GM12873 (cell line): Measurements from ENCODE around the gene MAGI3.

Experiments used
- CTCF ChIP-seq: IDR thresholded peaks from 2 replicates; pipeline ENCODE4 v1.5.1; 2012; ENCODE audit warnings: low read depth, mild to moderate bottlenecking, moderate library complexity, low read length, control low read depth; ENCODE audit not compliant: insufficient read depth; ENCODE audit errors: missing control alignments

The MAGI3 gene

DNA sequence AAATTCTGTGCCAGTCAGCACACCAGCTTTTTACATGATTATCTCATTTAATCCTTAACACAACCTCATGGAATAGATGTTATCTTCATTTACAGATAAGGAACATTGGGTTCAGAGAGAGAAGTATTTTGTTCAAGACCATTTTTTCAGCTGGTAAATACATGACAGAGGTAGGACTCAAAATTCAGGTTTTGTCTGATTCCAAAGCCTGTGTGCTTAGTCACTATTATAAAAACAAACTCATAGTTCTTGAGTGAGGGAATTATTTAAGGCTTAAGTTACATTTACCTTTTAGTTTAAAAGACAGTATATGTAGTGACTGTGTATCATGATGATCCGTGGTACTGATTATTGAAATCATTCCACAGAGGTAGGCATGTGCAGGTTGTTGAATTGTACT is 125.2 kb downstream of the MAGI3 start:
- TF ChIP-seq CTCF, result no peak

DNA sequence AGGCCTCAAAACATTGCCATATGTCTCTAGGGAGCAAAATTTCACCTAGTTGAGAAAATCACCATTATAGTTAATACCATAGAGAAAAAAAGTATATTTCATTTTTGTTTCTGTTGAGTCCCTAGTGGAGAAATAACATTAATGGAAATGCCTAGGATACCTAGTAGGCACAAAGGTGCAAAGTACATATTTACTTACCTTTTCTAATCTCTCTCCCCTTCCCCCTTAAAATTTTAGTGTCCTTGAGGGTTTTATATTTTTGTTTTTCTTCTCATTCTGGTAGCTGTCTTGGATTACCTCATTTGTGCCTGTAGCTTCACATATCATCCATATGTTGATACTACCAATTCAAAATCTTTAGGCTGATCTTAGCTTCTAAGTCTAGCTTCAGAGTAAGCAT is 127.0 kb downstream of the MAGI3 start:
- TF ChIP-seq CTCF, result no peak

GRCh38 chr1:113517983-113518382 is 127.7 kb downstream of the MAGI3 start:
- TF ChIP-seq CTCF, result no peak

GRCh38 chr1:113519556-113519955 is 129.2 kb downstream of the MAGI3 start:
- TF ChIP-seq CTCF, result no peak

- TF ChIP-seq CTCF, result no peak
These were observed 139.7 kb downstream of the MAGI3 start for GRCh38 chr1:113530021-113530420.

GRCh38 chr1:113531321-113531720 is 141.0 kb downstream of the MAGI3 start:
- TF ChIP-seq CTCF, result no peak

DNA sequence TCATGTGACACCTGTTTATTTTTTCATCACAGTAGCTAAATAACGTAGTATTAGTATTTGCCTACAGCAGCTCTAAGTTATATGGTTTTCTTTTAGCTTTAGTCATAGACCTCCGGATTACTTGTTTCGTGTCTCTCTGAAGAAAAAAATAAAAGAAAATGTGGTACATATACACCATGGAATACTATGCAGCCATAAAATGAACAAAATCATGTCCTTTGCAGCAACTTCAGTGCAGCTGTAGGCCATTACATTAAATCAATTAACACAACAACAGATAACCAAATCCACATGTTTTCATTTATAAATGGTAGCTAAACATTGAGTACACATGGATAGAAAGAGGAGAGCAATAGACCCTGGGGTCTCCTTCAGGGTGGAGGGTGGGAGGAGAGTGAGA is 142.7 kb downstream of the MAGI3 start:
- no peak for TF ChIP-seq CTCF
